Ishikawa (cell line): ENCODE results near the gene HAP1.

Experiments used
- CEBPB ChIP-seq: IDR thresholded peaks from 2 replicates; pipeline ENCODE4 v1.6.1; 2012
- CREB1 ChIP-seq: IDR thresholded peaks from 2 replicates; pipeline ENCODE4 v1.6.1; 2012; ENCODE audit warnings: low read depth
- EP300 ChIP-seq: IDR thresholded peaks from 2 replicates; pipeline ENCODE4 v1.6.1; 2012; ENCODE audit warnings: borderline replicate concordance
- FOXM1 ChIP-seq: IDR thresholded peaks from 2 replicates; pipeline ENCODE4 v1.6.1; 2012; ENCODE audit warnings: low read depth, borderline replicate concordance
- MAX ChIP-seq: IDR thresholded peaks from 2 replicates; pipeline ENCODE4 v1.6.1; 2012
- NFIC ChIP-seq: IDR thresholded peaks from 2 replicates; pipeline ENCODE4 v1.6.1; 2012
- REST ChIP-seq: IDR thresholded peaks from 2 replicates; pipeline ENCODE4 v1.6.1; 2012; ENCODE audit warnings: low read depth, mild to moderate bottlenecking
- TCF12 ChIP-seq: IDR thresholded peaks from 2 replicates; pipeline ENCODE4 v1.6.1; 2012; ENCODE audit warnings: low read depth
- USF1 ChIP-seq: IDR thresholded peaks from 2 replicates; pipeline ENCODE4 v1.6.1; 2012
- YY1 ChIP-seq: IDR thresholded peaks from 2 replicates; pipeline ENCODE4 v1.6.1; 2012; ENCODE audit warnings: low read depth

GRCh38 chr17:41777157-41777573, 42.7 kb upstream of the HAP1 start:
- TF ChIP-seq EP300, result peak; percentile 96
- TF ChIP-seq TCF12, result peak; percentile 98
- peak; percentile 84 for TF ChIP-seq NFIC
- peak; percentile 89 for TF ChIP-seq MAX
- peak; percentile 76; the same call in 1 of the 2 replicates for TF ChIP-seq YY1
- no peak for TF ChIP-seq CEBPB
- peak; percentile 86 for TF ChIP-seq FOXM1
- TF ChIP-seq CREB1, result no peak
- no peak for TF ChIP-seq USF1
- TF ChIP-seq REST, result no peak
